ENCODE measurements around the gene IFT20. TPM values are rescaled to one million over a fixed set of nuclear protein-coding genes. Genes with fewer than 3 reads are reported as not detected.
"Not testable (repeated sequence)": the region's sequence is repeated elsewhere in the genome, so short reads cannot be mapped to it uniquely, and the experiment has no call there.

Gene IFT20
- total RNA-seq, 4 donors from 2014 or later, result 7.2 to 46.0 (median 32.4) TPM

DNA sequence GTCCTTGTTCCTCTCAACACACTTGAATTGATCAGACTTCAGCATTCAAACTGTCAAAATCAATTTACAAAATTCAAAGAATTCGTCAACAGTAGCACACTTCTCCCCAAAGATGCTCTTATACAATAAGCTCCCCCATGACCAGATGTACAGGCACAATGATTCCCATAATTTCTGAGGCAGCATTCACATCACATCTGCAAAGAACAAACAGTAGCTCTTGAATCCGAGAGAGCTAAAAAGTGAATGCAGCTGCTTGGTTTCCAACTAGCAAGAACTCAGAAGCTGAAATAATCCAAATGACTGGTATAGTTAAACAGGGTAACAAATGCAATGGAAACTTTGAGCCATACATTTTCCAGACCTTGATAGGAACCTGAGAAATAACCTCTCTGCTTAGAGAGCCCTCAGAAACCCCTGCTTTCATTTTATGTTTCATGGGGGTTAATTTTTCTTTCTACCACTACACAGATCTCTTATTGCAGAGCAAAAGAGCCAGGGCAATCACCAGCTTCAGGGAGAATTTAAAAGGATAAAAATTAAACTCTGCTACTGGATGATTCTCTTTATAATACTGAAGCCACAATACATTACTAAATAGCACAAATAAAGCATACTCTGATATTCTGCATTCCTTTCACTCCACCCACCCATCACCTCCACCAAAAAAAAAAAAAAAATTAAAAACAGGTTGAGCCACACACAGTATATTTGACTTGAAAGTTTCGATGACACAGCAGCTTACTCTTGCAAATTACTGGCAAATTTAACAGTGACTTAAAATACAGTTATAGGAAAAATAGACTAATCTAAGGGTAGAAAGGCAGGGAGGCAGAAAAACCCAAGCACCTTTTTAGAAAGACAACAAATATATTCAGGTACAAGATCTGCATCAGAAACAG lies 39.3 kb downstream of the IFT20 start:
- Histone ChIP-seq H3K4me1 (no peaks in the 10 kb centered on the region), H3K27me3 (peaks cover 6% of the 10 kb centered on the region), H3K27ac (no peak overlapping the region), H3K9me3 (no peaks in the 10 kb centered on the region), H3K4me3 (no peak overlapping the region), H3K36me3 (no peaks in the 10 kb centered on the region)
- TF ChIP-seq POLR2AphosphoS5 (IDR thresholded peaks at IDR 0.05) (no peak), POLR2A (IDR thresholded peaks at IDR 0.05) (no peak)
- TF ChIP-seq, protein P1, sequence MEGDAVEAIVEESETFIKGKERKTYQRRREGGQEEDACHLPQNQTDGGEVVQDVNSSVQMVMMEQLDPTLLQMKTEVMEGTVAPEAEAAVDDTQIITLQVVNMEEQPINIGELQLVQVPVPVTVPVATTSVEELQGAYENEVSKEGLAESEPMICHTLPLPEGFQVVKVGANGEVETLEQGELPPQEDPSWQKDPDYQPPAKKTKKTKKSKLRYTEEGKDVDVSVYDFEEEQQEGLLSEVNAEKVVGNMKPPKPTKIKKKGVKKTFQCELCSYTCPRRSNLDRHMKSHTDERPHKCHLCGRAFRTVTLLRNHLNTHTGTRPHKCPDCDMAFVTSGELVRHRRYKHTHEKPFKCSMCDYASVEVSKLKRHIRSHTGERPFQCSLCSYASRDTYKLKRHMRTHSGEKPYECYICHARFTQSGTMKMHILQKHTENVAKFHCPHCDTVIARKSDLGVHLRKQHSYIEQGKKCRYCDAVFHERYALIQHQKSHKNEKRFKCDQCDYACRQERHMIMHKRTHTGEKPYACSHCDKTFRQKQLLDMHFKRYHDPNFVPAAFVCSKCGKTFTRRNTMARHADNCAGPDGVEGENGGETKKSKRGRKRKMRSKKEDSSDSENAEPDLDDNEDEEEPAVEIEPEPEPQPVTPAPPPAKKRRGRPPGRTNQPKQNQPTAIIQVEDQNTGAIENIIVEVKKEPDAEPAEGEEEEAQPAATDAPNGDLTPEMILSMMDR (IDR thresholded peaks at IDR 0.05), result no peak
- in situ Hi-C loops (cut with MboI; ENCODE audit: low pct_ligation_motif_present in 1 of 4, low pct_unique_long_range_greater_than_20kb in 1 of 4, low sequenced_read_pairs in 3 of 4) (no loop called here), intact Hi-C loops (cut with DNase I; ENCODE audit: low total_unique reads) (no loop called here)
- 45 to 50% methylated on average over 1 to 3 of the region's 3 CpGs for WGBS, 2 donors (ENCODE audit: low coverage in 1 of 2)
- DNase-seq, result no peak

DNA sequence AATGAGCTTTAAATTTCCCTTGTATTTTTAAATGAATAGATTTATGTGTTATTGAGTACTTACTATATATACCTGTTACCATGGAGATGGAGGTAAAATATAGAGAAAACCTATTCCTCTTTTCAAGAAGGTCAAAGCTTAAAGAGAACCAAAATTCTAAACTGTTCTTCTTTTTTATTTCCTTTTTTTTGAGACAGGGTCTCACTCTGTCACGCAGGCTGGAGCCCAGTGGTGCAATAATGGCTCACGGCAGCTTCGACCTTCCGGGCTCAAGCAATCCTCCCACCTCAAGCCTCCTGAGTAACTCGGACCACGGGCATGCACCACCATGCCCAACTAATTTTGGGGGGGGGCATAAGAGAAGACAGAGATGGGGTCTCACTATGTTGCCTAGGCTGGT lies 41.3 kb downstream of the IFT20 start:
- Histone ChIP-seq H3K4me3 (no peak overlapping the region), H3K4me1 (no peaks in the 10 kb centered on the region), H3K27me3 (peaks cover 6% of the 10 kb centered on the region), H3K36me3 (no peaks in the 10 kb centered on the region), H3K9me3 (no peaks in the 10 kb centered on the region), H3K27ac (no peak overlapping the region)
- intact Hi-C loops (cut with DNase I; ENCODE audit: low total_unique reads) (no loop called here), in situ Hi-C loops (cut with MboI; ENCODE audit: low pct_ligation_motif_present in 1 of 4, low pct_unique_long_range_greater_than_20kb in 1 of 4, low sequenced_read_pairs in 3 of 4) (no loop called here)
- TF ChIP-seq, protein P1 (IDR thresholded peaks at IDR 0.05), result no peak
- WGBS, 2 donors (ENCODE audit: low coverage in 1 of 2), result 60 to 83% methylated on average over 1 to 6 of the region's 6 CpGs
- DNase-seq, result no peak

DNA sequence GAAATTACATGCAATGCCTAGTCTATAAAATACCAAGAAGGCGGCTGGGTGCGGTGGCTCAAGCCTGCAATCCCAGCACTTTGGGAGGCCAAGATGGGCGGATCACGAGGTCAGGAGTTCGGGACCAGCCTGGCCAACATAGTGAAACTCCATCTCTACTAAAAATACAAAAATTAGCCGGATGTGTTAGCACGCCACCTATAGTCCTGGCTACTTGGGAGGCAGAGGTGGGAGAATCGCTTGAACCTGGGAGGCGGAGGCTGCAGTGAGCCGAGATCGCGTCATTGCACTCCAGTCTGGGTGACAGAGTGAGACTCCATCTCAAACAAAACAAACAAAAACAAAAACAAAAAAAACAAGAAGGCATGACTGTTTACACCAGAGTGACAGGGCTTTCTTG lies 42.4 kb downstream of the IFT20 start:
- DNase-seq; in situ Hi-C loops (cut with MboI; ENCODE audit: low pct_ligation_motif_present in 1 of 4, low pct_unique_long_range_greater_than_20kb in 1 of 4, low sequenced_read_pairs in 3 of 4); H3K4me3 ChIP-seq; H3K4me1 ChIP-seq; H3K27ac ChIP-seq; intact Hi-C loops (cut with DNase I; ENCODE audit: low total_unique reads); H3K36me3 ChIP-seq; H3K9me3 ChIP-seq; H3K27me3 ChIP-seq: not testable (repeated sequence)
- 88% methylated on average over 9 to 12 of the region's 12 CpGs for WGBS, 2 donors (ENCODE audit: low coverage in 1 of 2)

DNA sequence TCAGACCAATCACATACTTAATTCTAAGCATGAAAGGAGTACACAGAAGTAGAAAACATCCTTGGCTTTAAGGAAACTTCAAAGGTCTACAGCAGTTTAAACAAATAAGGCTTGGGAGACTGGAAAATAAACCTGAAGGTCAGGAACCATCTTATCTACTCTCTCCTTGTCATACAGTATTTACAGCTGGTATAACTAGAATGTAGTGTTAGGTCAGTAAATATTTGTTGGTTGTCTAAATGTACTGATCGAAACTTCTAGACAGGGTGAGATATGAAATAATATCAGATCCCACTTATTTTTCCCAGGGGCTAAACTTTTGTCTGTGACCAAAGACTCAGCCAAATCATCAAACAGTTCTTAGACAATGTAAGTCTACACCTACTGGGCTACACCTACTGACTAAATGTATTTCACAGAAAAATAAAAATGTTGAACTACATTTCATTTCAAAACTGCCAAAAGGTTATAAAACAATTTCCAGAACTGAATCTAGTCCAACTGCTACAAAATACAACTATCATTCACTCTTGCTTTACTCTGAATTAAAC lies 43.4 kb downstream of the IFT20 start:
- Histone ChIP-seq H3K4me3 (no peak overlapping the region), H3K27me3 (peaks cover 6% of the 10 kb centered on the region), H3K27ac (no peak overlapping the region), H3K9me3 (no peaks in the 10 kb centered on the region), H3K36me3 (no peaks in the 10 kb centered on the region), H3K4me1 (no peaks in the 10 kb centered on the region)
- intact Hi-C loops (cut with DNase I; ENCODE audit: low total_unique reads) (no loop called here), in situ Hi-C loops (cut with MboI; ENCODE audit: low pct_ligation_motif_present in 1 of 4, low pct_unique_long_range_greater_than_20kb in 1 of 4, low sequenced_read_pairs in 3 of 4) (no loop called here)
- DNase-seq, result no peak
- WGBS, 2 donors (ENCODE audit: low coverage in 1 of 2), result 46% methylated on average over 1 of the region's 1 CpG; no CpG with 5 or more reads in 1 of the 2 donors
- TF ChIP-seq POLR2A (IDR thresholded peaks at IDR 0.05), result no peak
- TF ChIP-seq, protein P1 (IDR thresholded peaks at IDR 0.05), result no peak
- no peak for TF ChIP-seq EP300 (IDR thresholded peaks at IDR 0.05; ENCODE audit: low read depth)
- TF ChIP-seq POLR2AphosphoS5 (IDR thresholded peaks at IDR 0.05), result no peak
